K562 (cell line): ENCODE results near the gene COL5A3. TPM values are rescaled to one million over a fixed set of nuclear protein-coding genes. Genes with fewer than 3 reads are reported as not detected.
A peak's percentile ranks its signal among the peaks of the same experiment; 100 is the strongest.
"Not testable (repeated sequence)": the region's sequence is repeated elsewhere in the genome, so short reads cannot be mapped to it uniquely, and the experiment has no call there.

Source experiments
- ATAC-seq: fragments of 200-7000 bp; cut with Tn5 transposase; 3 replicates; pipeline ENCODE4 v1.9.1; 2020; ENCODE audit warnings: moderate library complexity
- BruUV-seq: library from RNA; stranded (reverse); fragments of 400-500 nt; replicated peaks from 2 replicates; lab custom pipeline; 2021; lab: Mats Ljungman, UMichigan
- CTCF ChIA-PET: fragments of 300-600 bp; formaldehyde crosslinking; extraction: SDS; loops from one replicate; lab custom pipeline; 2021; ENCODE audit warnings: low intra/inter-chr PET ratio; lab: Yijun Ruan, JAX
- POLR2A ChIA-PET: fragments of 300-600, 350-650 bp; sonication (Branson Sonifier 250); formaldehyde crosslinking; extraction: SDS; loops from one replicate; lab custom pipeline; 2021; ENCODE audit warnings: antibody characterized with exemption, inconsistent platforms; lab: Yijun Ruan, JAX
- DNase-seq, 4 experiments: peaks; one replicate each; pipeline versions ENCODE4 v3.0.0 to v3.0.0-alpha.2; 2011 to 2018; ENCODE audit warnings: low spot score in 3 of 4, mixed read lengths in 3 of 4; ENCODE audit errors: extremely low read depth in 1 of 4
- FAIRE-seq: peaks from 2 replicates; lab custom pipeline; 2011; peaks lifted over from hg19 to GRCh38; lab: Jason Lieb, UNC
- H2AFZ ChIP-seq: 2 replicates; pipeline ENCODE4 v1.6.0; 2011; ENCODE audit warnings: low read depth, low read length, control low read depth, inconsistent platforms
- H3K27ac ChIP-seq: fragments of 200-600 bp; 3 replicates; pipeline ENCODE4 v1.8.0; 2011; ENCODE audit warnings: low read depth, mild to moderate bottlenecking, control low read depth, inconsistent platforms, low read length, moderate library complexity, mixed read lengths; ENCODE audit errors: extremely low read depth
- H3K27me3 ChIP-seq, 2 experiments: fragments of 300-600 bp in 1 of 2; 2 replicates in 1 of 2; 3 replicates in 1 of 2; pipeline versions ENCODE4 v1.6.0 to v1.8.0; 2011; ENCODE audit warnings: inconsistent platforms in 2 of 2, low read length in 2 of 2, mild to moderate bottlenecking in 1 of 2, mixed read lengths in 1 of 2, moderate library complexity in 1 of 2; ENCODE audit not compliant: control insufficient read depth in 2 of 2, insufficient read depth in 2 of 2
- H3K36me3 ChIP-seq: fragments of 300-600 bp; 3 replicates; pipeline ENCODE4 v1.8.0; 2011; ENCODE audit warnings: mild to moderate bottlenecking, low read length, inconsistent platforms; ENCODE audit not compliant: control insufficient read depth, insufficient read depth
- H3K4me1 ChIP-seq, 2 experiments: fragments of 200-600 bp in 1 of 2; replicated peaks in 1 of 2; 2 replicates in 1 of 2; 3 replicates in 1 of 2; pipeline versions ENCODE4 v1.5.1 to v1.8.0; 2011; ENCODE audit warnings: inconsistent platforms in 2 of 2, low read length in 2 of 2, mild to moderate bottlenecking in 1 of 2, mixed read lengths in 1 of 2, moderate library complexity in 1 of 2; ENCODE audit not compliant: control insufficient read depth in 2 of 2, insufficient read depth in 2 of 2
- H3K4me2 ChIP-seq: 2 replicates; pipeline ENCODE4 v1.6.1; 2011; ENCODE audit warnings: low read length, control low read depth, inconsistent platforms, mixed read lengths; ENCODE audit not compliant: insufficient read depth
- H3K4me3 ChIP-seq: fragments of 200-600 bp; sonication (generic), shearing (Covaris generic); 2 replicates; pipeline ENCODE4 v1.5.1; 2016; ENCODE audit warnings: control low read depth, inconsistent platforms
- H3K79me2 ChIP-seq: fragments of 200-600 bp; 3 replicates; pipeline ENCODE4 v1.8.0; 2011; ENCODE audit warnings: low read length, inconsistent platforms; ENCODE audit not compliant: control insufficient read depth, insufficient read depth
- H3K9ac ChIP-seq, 2 experiments: 2 replicates each; pipeline versions ENCODE4 v1.6.0 to v1.6.1; 2011; ENCODE audit warnings: low read depth in 2 of 2, low read length in 2 of 2, control low read depth in 1 of 2, inconsistent platforms in 1 of 2, mild to moderate bottlenecking in 1 of 2, mixed read lengths in 1 of 2; ENCODE audit not compliant: insufficient read depth in 1 of 2
- H3K9me1 ChIP-seq: one replicate; pipeline ENCODE4 v1.6.0; 2011; ENCODE audit warnings: inconsistent platforms, mild to moderate bottlenecking, low read length, moderate library complexity; ENCODE audit not compliant: control insufficient read depth, insufficient read depth
- H3K9me3 ChIP-seq: replicated peaks from 2 replicates; pipeline ENCODE4 v1.5.1; 2011; ENCODE audit warnings: low read depth, low read length, inconsistent platforms; ENCODE audit not compliant: control insufficient read depth, insufficient read depth
- H4K20me1 ChIP-seq: replicated peaks from 2 replicates; pipeline ENCODE4 v1.6.1; 2011; ENCODE audit warnings: low read length, inconsistent platforms, mixed read lengths; ENCODE audit not compliant: control insufficient read depth, insufficient read depth
- ARHGAP35 ChIP-seq: fragments of 450-650 bp; IDR thresholded peaks from 2 replicates; pipeline ENCODE4 v1.6.1; 2018; ENCODE audit not compliant: partially characterized antibody
- HLTF ChIP-seq: fragments of 450-650 bp; IDR thresholded peaks from 2 replicates; pipeline ENCODE4 v1.6.1; 2016
- ZNF184 ChIP-seq: sonication (generic); formaldehyde crosslinking; IDR thresholded peaks from 2 replicates; pipeline ENCODE4 v1.5.0; 2020; ENCODE audit warnings: missing genetic modification reagents
- WGBS: fragments of 100-300 bp; shearing (Covaris generic); methylation state at CpG from one replicate; pipeline ENCODE4 v1.1.6; 2016; ENCODE audit warnings: low coverage, mixed read lengths; ENCODE audit not compliant: insufficient coverage; ENCODE audit errors: missing lambda C conversion rate; 5-methylcytosine and 5-hydroxymethylcytosine counted together
- in situ Hi-C: fragments of 300-500 bp; cut with MboI; formaldehyde crosslinking; loops from 4 replicates; pipeline ENCODE4 v1.15.0; 2018; ENCODE audit warnings: inconsistent platforms, mixed read lengths
- intact Hi-C: fragments of 100-400 bp; cut with micrococcal nuclease; formaldehyde crosslinking; loops from 2 replicates; pipeline ENCODE4 v1.14.2; 2022
- polyA plus RNA-seq, 8 experiments: library from polyadenylated mRNA; depleted of rRNA in 4 of 8; stranded (reverse) in 5 of 8; unstranded in 3 of 8; fragments of >200 nt; fragmentation: Nextera tagmentation in 2 of 8; fragmentation: Illumina TruSeq in 1 of 8; extraction: Ambion mirVana in 2 of 8; extraction: Trizol in 1 of 8; gene quantifications; 2 replicates each; pipeline versions ENCODE4 v1.2.1 to v1.2.3, GENCODE V29; 2011 to 2014; ENCODE audit warnings: inconsistent platforms in 1 of 8, missing spikeins in 1 of 8
- total RNA-seq, 7 experiments: library from RNA; depleted of rRNA in 6 of 7; stranded (reverse); fragments of >200 nt in 6 of 7; fragmentation: Illumina TruSeq in 2 of 7; extraction: Trizol in 2 of 7; gene quantifications; 2 replicates each; pipeline versions ENCODE4 v1.2.1 to v1.2.3, GENCODE V29; 2011 to 2021; ENCODE audit warnings: low replicate concordance in 1 of 7
- TF ChIP-seq, protein P1 (sequence below): IDR thresholded peaks from 2 replicates; pipeline ENCODE4 v1.6.1; 2016; ENCODE audit warnings: missing genetic modification characterization, missing compliant biosample characterization

Gene COL5A3
- total and polyA plus RNA-seq, 9 of the 15 experiments (the other 6 are each of a cell fraction or from before 2014, with no cell fraction given): 0.01 to 0.02 TPM; not detected in 7

DNA sequence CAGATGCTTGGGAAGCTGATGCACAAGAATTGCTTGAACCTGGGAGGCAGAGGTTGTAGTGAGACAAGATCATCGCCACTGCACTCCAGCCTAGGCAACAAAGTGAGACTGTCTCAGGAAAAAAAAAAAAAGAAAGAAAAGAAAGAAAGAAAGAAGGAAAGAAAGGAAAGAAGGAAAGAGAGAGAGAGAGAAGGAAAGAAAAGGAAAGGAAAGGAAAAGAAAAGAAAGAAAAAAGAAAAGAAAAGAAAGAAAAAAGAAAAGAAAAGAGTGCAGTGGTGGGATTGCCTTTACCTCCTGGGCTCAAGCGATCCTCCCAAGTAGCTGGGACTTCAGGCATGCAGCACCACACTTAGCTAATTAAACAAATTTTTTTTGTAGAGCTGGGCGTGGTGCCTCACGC, 86.9 kb downstream of the COL5A3 start:
- no peaks in the 10 kb centered on the region for H3K36me3 ChIP-seq
- DNase-seq (no peak), ATAC-seq (no peak), FAIRE-seq (no peak)
- no peak overlapping the region for H3K4me3 ChIP-seq
- no peaks in the 10 kb centered on the region for H3K9me1 ChIP-seq
- intact Hi-C loops (no loop called here), in situ Hi-C loops (no loop called here)
- H3K4me1 ChIP-seq: no peaks in the 10 kb centered on the region; a peak in 2 of 5 replicates
- no peak for TF ChIP-seq ARHGAP35
- TF ChIP-seq, protein P1, sequence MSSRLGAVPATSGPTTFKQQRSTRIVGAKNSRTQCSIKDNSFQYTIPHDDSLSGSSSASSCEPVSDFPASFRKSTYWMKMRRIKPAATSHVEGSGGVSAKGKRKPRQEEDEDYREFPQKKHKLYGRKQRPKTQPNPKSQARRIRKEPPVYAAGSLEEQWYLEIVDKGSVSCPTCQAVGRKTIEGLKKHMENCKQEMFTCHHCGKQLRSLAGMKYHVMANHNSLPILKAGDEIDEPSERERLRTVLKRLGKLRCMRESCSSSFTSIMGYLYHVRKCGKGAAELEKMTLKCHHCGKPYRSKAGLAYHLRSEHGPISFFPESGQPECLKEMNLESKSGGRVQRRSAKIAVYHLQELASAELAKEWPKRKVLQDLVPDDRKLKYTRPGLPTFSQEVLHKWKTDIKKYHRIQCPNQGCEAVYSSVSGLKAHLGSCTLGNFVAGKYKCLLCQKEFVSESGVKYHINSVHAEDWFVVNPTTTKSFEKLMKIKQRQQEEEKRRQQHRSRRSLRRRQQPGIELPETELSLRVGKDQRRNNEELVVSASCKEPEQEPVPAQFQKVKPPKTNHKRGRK (tag): peak; percentile 90
- POLR2A ChIA-PET: no interaction called here
- H3K79me2 ChIP-seq: no peaks in the 10 kb centered on the region
- CTCF ChIA-PET: interaction anchor here (1.1 kb wide), 1 partner anchor 9 kb away, joined by 3 read pairs; no protein-coding TSS in a partner anchor
- no peak overlapping the region for H3K27ac ChIP-seq
- no peaks in the 10 kb centered on the region for H3K9me3 ChIP-seq
- H3K9ac ChIP-seq: no peak overlapping the region
- no peaks in the 10 kb centered on the region for H4K20me1 ChIP-seq
- peaks cover 0 to 5% of the 10 kb centered on the region in 2 experiments; a peak in 3 of 5 replicates for H3K27me3 ChIP-seq
- H3K4me2 ChIP-seq: no peak overlapping the region
- 5% methylated on average over 4 of the region's 4 CpGs for WGBS
- BruUV-seq: no TSS peak
- no peak overlapping the region for H2AFZ ChIP-seq

DNA sequence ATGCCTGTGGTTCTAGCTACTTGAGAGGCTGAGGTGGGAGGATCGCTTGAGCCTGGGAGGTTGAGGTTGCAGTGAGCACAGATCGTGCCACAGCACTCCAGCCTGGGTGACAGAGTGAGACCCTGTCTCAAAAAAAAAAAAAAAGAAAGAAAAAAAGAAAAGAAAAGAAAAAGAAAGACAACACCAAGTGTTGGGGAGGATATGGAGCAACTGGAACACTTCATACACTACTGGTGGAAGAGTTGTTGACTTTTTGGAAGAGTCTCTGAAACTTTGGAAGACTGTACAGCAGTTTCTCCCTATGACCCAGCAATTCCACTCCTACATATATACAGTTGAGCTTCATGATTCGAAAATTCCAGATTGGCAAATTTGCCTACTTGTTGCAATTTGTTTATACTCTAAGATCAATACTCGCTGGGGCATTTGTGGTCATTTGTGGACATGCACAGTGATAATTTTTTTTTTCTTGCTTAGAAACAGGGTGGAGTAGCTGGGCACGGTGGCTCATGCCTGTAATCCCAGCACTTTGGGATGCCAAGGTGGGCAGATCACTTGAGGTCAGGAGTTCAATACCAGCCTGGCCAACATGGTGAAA, 87.4 kb downstream of the COL5A3 start:
- H3K27me3 ChIP-seq, FAIRE-seq, BruUV-seq, H3K36me3 ChIP-seq, H4K20me1 ChIP-seq, H3K79me2 ChIP-seq, in situ Hi-C loops, H3K4me3 ChIP-seq, H3K9ac ChIP-seq, H3K4me2 ChIP-seq, ATAC-seq, intact Hi-C loops, DNase-seq, H3K27ac ChIP-seq, H3K4me1 ChIP-seq, H3K9me1 ChIP-seq, H3K9me3 ChIP-seq, H2AFZ ChIP-seq, POLR2A ChIA-PET: not testable (repeated sequence)
- CTCF ChIA-PET: interaction anchor here (1.1 kb wide), 1 partner anchor 9 kb away, joined by 3 read pairs; no protein-coding TSS in a partner anchor
- WGBS: under 1% methylated on average over 5 of the region's 5 CpGs
- TF ChIP-seq HLTF (0 out of 2 replicates have a peak, but pooled peaks have one; percentile 26), ZNF184 (CRISPR knock-in tag) (peak; percentile 66; the same call in 1 of the 2 replicates)
